ENCODE data around the gene FGD3.

- no peak for TF ChIP-seq EZH2 (IDR thresholded peaks at IDR 0.05; ENCODE audit: insufficient read depth, poor library complexity, severe bottlenecking)
- no peak for TF ChIP-seq EZH2phosphoT487 (IDR thresholded peaks at IDR 0.05; ENCODE audit: insufficient read depth, low read depth)
Measured at GRCh38 chr9:93001031-93001430, 53.7 kb downstream of the FGD3 start.
